Lower leg skin (tissue), 4 donors: ENCODE results near the gene FRY. TPM values are rescaled to one million over a fixed set of nuclear protein-coding genes. Genes with fewer than 3 reads are reported as not detected.

Source experiments
- DNase-seq, 2 donors: peaks; one replicate each; pipeline ENCODE4 v3.0.0-alpha.2; 2019; ENCODE audit warnings: low spot score in 2 of 2
- H3K4me3 ChIP-seq: fragments of 200-600 bp; sonication (generic); 2 replicates; pipeline ENCODE4 v1.5.1; 2017; ENCODE audit warnings: mild to moderate bottlenecking, low read depth; ENCODE audit not compliant: poor library complexity, severe bottlenecking
- CTCF ChIP-seq, 3 donors: fragments of 450-650 bp; IDR thresholded peaks; one replicate each; pipeline ENCODE4 v1.5.1; 2016; ENCODE audit warnings: antibody characterized with exemption in 3 of 3, mild to moderate bottlenecking in 3 of 3, moderate library complexity in 2 of 3
- POLR2A ChIP-seq, 2 donors: fragments of 450-650 bp; IDR thresholded peaks; one replicate each; pipeline ENCODE4 v1.6.1; 2016 to 2017; ENCODE audit warnings: antibody characterized with exemption in 2 of 2, mild to moderate bottlenecking in 1 of 2, moderate library complexity in 1 of 2
- WGBS, 2 donors: methylation state at CpG; one replicate each; pipeline ENCODE4 v1.1.5; 2018; 5-methylcytosine and 5-hydroxymethylcytosine counted together
- intact Hi-C: fragments of 100-400 bp; cut with DNase I; formaldehyde crosslinking; loops from one replicate; pipeline ENCODE4 v1.15.0; 2023; ENCODE audit warnings: low total_unique reads
- total RNA-seq, 4 donors: library from RNA; depleted of rRNA; stranded (reverse); fragments of >200 nt; gene quantifications; one replicate each; pipeline ENCODE4 v1.1.0, GENCODE V29; 2016

Gene FRY
- total RNA-seq, 4 donors from 2014 or later = 24.9 to 39.6 (median 35.9) TPM

DNA sequence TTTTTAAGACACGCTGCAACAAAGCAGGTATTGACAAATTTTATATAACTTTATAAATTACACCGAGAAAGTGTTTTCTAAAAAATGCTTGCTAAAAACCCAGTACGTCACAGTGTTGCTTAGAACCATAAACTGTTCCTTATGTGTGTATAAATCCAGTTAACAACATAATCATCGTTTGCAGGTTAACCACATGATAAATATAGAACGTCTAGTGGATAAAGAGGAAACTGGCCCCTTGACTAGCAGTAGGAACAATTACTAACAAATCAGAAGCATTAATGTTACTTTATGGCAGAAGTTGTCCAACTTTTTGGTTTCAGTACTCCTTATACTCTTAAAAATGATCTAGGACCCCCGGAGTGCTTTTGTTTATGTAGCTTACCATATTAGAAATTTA is 284.9 kb downstream of the FRY start:
- intact Hi-C loops = no loop called here
- DNase-seq = no peak
- WGBS, 2 donors = 59 to 61% methylated on average over 6 of the region's 6 CpGs
- H3K4me3 ChIP-seq = no peak overlapping the region
- TF ChIP-seq POLR2A (IDR thresholded peaks at IDR 0.05) = no peak
- TF ChIP-seq CTCF (IDR thresholded peaks at IDR 0.05) = no peak

GRCh38 chr13:32317716-32318465 is 286.3 kb downstream of the FRY start:
- intact Hi-C loops = no loop called here
- WGBS, 2 donors = 87 to 92% methylated on average over 2 of the region's 2 CpGs
- DNase-seq = no peak
- TF ChIP-seq CTCF (IDR thresholded peaks at IDR 0.05) (no peak), POLR2A (IDR thresholded peaks at IDR 0.05) (no peak)
- H3K4me3 ChIP-seq = no peak overlapping the region

DNA sequence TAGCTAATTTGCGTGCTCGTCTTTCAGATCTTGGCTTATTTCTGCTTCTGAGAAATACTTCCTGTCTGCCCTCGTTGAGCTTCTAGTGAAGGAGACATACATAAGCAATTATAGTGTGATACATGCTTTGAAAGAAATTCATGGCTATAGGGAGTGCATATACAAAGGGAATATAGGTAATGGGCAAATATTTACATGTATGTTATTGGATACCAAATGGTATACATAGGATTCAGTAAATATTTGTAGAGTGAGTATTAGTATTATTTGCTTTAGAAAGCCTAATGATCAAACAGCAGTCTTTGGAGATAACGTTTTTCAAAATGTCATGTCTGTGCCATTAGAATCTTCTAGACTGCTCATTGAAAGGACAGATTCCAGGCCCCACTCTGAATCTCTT is 289.0 kb downstream of the FRY start:
- WGBS, 2 donors = 86 to 89% methylated on average over 4 of the region's 4 CpGs
- intact Hi-C loops = no loop called here
- no peak overlapping the region for H3K4me3 ChIP-seq
- TF ChIP-seq CTCF (IDR thresholded peaks at IDR 0.05) (no peak), POLR2A (IDR thresholded peaks at IDR 0.05) (no peak)
- DNase-seq = no peak

- DNase-seq = no peak
- intact Hi-C loops = no loop called here
- H3K4me3 ChIP-seq = no peak overlapping the region
- TF ChIP-seq CTCF (IDR thresholded peaks at IDR 0.05) (no peak), POLR2A (IDR thresholded peaks at IDR 0.05) (no peak)
These were observed 292.3 kb downstream of the FRY start for GRCh38 chr13:32323912-32324311.

DNA sequence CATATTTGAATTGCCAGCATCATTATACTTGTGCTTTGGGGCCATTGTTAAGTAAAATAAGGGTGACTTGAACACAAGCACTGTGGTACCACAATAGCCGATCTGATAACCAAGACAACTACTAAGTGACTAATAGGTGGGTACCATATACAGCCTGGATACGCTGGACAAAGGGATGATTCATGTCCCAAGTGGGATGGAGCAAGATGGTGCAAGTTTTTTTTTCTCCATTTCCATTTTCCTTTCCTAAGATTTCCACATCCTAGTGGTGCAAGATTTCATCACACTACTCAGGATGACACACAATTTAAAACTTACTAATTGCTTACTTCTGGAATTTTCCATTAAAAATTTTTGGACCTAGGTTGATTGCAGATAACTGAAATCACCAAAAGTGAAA is 298.9 kb downstream of the FRY start:
- no peak for TF ChIP-seq POLR2A (IDR thresholded peaks at IDR 0.05)
- TF ChIP-seq CTCF (IDR thresholded peaks at IDR 0.05) = no peak
- intact Hi-C loops = no loop called here
- H3K4me3 ChIP-seq = no peak overlapping the region
- DNase-seq = no peak
- 91 to 98% methylated on average over 2 of the region's 2 CpGs for WGBS, 2 donors

- TF ChIP-seq POLR2A (IDR thresholded peaks at IDR 0.05) (no peak), CTCF (IDR thresholded peaks at IDR 0.05) (no peak)
- DNase-seq = no peak
- H3K4me3 ChIP-seq = no peak overlapping the region
- intact Hi-C loops = no loop called here
- 73 to 81% methylated on average over 2 of the region's 2 CpGs for WGBS, 2 donors
These were observed 303.1 kb downstream of the FRY start for GRCh38 chr13:32334671-32335070.
